Non-pigmented ciliary epithelial cell (primary cell): ENCODE data around the gene FMO2.
"Not testable (repeated sequence)": the region's sequence is repeated elsewhere in the genome, so short reads cannot be mapped to it uniquely, and the experiment has no call there.

Experiments used
- DNase-seq: peaks from one replicate; pipeline ENCODE4 v3.0.0-alpha.2; 2010; ENCODE audit warnings: low read depth

The FMO2 gene

DNA sequence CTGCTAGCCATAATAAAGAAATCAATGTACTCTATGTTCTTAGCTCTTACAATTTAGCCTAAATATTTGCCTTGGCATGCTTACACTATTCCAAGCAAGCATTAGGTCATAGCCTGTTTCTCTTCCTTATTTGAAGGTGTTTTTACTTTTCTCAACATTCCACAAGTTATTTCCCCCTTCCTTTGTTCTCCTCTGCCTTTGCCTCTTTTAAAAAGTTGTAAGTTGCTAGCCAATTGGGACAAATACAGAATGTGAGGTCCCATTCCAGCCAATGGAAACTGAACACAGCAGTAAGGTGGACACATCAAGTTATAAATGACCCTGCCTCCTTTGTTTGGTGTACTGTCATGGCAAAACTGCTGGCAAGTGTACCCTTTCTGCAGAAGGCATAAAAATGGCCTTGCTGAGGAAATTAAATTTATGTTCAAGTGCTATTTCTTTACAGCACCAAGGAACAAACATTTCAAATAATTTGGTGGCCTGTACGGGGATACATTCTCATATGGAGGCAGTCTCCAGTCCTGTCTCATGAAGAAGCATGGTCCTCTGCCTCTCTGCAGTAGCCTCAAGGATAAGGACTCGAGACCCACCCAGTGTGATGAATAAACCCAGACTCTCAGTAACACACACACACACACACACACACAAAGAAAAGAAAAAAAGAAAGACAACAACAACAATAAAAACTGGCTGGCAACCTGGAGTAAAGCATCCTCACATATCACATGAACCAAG is 34.4 kb downstream of the FMO2 start:
- no peak for DNase-seq

- DNase-seq, result peak; percentile 83
Observed at GRCh38 chr1:171220081-171220420, 35.0 kb downstream of the FMO2 start.

DNA sequence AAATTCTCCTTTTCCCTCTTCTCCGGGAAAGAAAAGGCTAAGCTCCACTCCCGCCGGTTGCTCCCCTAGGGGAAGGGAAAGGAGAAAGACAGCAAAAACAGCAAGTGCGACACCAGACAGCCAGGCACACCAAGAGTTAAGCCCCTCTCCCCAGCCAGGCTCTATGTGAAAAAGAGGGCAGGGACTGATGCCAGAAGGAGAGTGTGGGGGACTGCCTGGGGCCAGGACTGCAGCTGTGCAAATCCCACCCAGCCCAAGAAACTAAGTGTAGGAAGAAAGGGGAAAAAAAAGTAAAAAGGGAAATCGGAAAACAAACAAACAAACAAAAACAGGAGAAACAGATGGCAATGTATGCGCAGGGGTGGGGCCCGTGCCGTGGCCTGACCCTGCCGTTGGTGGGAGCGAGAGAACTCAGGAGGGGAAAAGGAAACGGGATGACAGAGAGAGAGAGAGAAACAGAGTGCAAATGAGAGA is 35.5 kb downstream of the FMO2 start:
- DNase-seq, result no peak

GRCh38 chr1:171221665-171222591 is 36.8 kb downstream of the FMO2 start:
- no peak for DNase-seq

- no peak for DNase-seq
Observed at GRCh38 chr1:171222936-171223335, 37.8 kb downstream of the FMO2 start.

- not testable (repeated sequence) for DNase-seq
Observed at GRCh38 chr1:171224257-171224656, 39.2 kb downstream of the FMO2 start.

- DNase-seq, result no peak
Observed at GRCh38 chr1:171226747-171227370, 41.8 kb downstream of the FMO2 start.

- no peak for DNase-seq
Observed at GRCh38 chr1:171231326-171231725, 46.2 kb downstream of the FMO2 start.

GRCh38 chr1:171233183-171233582 is 48.1 kb downstream of the FMO2 start:
- DNase-seq, result no peak

- not testable (repeated sequence) for DNase-seq
Observed at GRCh38 chr1:171236231-171236630, 51.1 kb downstream of the FMO2 start.

DNA sequence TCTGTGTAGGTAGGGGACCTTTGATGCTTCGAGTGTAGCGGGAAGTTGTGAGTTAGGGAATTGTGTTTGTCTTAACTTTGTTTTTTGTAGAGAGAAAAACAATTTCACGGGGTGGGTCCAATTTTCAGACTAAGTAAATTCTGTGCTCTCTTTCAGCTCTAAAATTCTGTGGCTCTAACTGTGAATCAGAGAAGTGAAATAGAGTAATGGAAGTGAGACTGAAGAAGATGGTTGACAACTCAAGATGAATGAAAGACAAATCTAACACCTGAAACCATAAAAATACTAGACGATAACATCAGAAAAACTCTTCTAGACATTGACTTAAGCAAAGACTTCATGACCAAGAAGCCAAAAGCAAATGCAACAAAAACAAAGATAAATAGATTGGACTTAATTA is 58.8 kb downstream of the FMO2 start:
- no peak for DNase-seq

GRCh38 chr1:171245458-171246064 is 60.5 kb downstream of the FMO2 start:
- no peak for DNase-seq

DNA sequence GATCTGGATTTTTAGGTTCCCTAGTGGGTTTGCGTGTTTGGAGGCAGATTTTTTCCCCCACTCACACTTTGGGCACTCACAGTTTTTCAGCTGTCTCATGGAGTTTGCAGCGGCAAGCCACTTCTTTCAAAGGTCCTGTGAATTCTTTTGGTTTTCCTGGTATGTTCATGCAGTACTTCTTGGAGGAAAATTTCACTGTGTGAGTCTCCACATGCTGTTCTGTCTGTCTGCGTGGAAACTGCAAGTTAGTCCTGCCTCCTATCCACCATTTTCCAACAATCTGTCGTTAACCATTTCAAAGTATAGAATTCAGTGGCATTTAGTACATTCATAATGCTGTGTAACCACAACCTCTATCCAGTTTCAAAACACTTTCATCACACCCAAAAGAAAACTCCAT is 62.4 kb downstream of the FMO2 start:
- DNase-seq, result no peak

GRCh38 chr1:171248302-171248701 is 63.2 kb downstream of the FMO2 start, which contains the start of gene FMO1:
TSS of gene FMO1 (plus strand) at chr1:171248494. CDS start at chr1:171258088, 9,594 bp downstream.
- no peak for DNase-seq

- DNase-seq, result no peak
Observed at GRCh38 chr1:171248841-171249240, 63.7 kb downstream of the FMO2 start.

DNA sequence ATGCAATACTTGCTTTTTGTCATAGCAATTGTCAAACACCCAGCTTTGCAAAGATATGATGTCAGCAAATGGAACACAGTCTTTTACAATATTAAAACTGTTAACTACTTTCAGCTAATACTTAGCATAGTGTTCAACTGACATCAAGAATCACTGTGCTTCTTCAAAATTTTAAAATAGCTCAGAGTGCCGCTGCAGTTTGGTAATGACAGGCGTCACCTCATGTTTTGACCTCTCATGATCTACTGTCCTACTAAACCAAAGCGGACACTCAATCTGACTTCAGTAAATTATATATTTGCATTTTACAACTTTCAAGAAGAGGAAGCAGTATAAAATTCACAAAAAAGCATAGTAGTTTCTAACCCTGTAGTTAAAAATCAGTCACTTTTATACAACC is 65.2 kb downstream of the FMO2 start:
- no peak for DNase-seq

GRCh38 chr1:171251042-171251951 is 66.2 kb downstream of the FMO2 start:
- DNase-seq, result no peak

GRCh38 chr1:171251952-171252300 is 66.8 kb downstream of the FMO2 start:
- DNase-seq, result no peak

GRCh38 chr1:171252482-171252881 is 67.4 kb downstream of the FMO2 start:
- DNase-seq, result no peak

DNA sequence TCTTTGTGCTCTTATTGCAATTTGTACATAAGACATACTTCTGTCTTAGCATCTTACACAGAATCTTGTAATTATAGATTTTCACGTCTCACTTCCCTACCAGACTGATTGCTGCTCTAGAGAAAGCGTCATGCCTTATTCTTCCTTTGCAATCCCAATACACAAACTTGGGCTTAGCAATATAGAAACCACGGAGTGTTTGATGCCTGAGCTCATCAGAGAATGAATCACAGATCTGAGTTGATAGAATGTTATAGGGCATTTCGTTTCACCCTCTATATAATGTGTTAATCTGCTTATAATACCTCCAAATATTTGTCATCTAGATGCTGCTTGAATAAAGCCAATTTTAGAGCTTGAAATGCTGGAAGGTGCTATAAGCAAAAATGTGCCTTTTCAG is 69.8 kb downstream of the FMO2 start:
- peak; percentile 30 for DNase-seq

DNA sequence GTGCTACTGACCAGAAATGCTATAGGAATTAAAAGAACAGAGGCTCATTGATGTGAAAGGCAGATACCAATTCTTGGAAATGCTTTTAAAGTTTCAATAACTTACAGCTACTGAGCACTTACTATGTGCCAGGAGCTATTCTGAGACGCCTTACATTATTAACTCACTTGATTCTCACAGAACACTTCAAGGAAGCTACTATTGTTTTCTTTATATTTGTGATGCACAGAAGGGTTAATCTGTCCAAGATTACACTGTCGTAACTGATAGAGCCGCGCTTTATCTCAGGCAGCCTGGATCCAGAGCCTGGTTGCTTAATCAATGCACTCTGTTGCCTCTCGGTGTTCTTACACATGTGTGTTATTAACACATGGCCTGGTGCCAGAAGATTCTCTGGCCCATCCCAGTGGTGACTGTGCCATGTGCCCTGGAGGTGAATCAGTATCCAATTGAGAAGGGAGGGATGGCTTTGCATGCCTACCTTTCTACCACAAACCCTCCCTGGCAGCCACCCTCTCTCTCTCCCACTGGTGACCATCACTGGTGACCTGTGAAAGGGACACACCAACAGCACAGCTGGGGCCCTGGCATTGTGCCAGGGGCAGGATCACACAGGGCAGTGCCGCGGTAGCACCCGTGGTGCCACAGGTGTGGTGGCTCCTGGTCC is 72.0 kb downstream of the FMO2 start:
- no peak for DNase-seq
